ENCODE measurements around the gene ST6GALNAC2. TPM values are rescaled to one million over a fixed set of nuclear protein-coding genes. Genes with fewer than 3 reads are reported as not detected.

The ST6GALNAC2 gene
- total and polyA plus RNA-seq, 2 experiments from 2014 or later = 0.31 TPM; not detected in 1

- TF ChIP-seq ZNF462 (CRISPR knock-in tag; IDR thresholded peaks at IDR 0.05) (no peak), CREB1 (CRISPR knock-in tag; IDR thresholded peaks at IDR 0.05; ENCODE audit: low read depth) (no peak), POLR2AphosphoS5 (IDR thresholded peaks at IDR 0.05; ENCODE audit: low read depth) (no peak), STAT1 (IDR thresholded peaks at IDR 0.05; ENCODE audit: unreplicated experiment) (no peak)
These were observed 11.7 kb upstream of the ST6GALNAC2 start (continued) for GRCh38 chr17:76597156-76598003.

GRCh38 chr17:76594690-76595089, 9.0 kb upstream of the ST6GALNAC2 start:
- Histone ChIP-seq H3K9me2 (ENCODE audit: insufficient read depth) (no peaks in the 10 kb centered on the region), H3K79me2 (replicated peaks; ENCODE audit: insufficient read depth) (no peaks in the 10 kb centered on the region), H3K4me1 (ENCODE audit: insufficient read depth) (no peaks in the 10 kb centered on the region), H3K4me3 (no peak overlapping the region), H3F3A (replicated peaks; ENCODE audit: low read depth) (no peaks in the 10 kb centered on the region), H4K20me1 (replicated peaks; ENCODE audit: insufficient read depth) (no peaks in the 10 kb centered on the region), H3K27me3 (ENCODE audit: insufficient read depth) (no peaks in the 10 kb centered on the region; the same call in 1 of the 2 replicates), H3K27ac (ENCODE audit: low read depth) (no peak overlapping the region), H2AFZ (no peak overlapping the region), H3K4me2 (no peak overlapping the region), H3K36me3 (ENCODE audit: insufficient read depth) (no peaks in the 10 kb centered on the region)
- ATAC-seq = no peak
- peaks cover 4% of the 10 kb centered on the region for H3K4me1 Mint-ChIP-seq
- no peak overlapping the region for H3K27ac Mint-ChIP-seq
- no peaks in the 10 kb centered on the region for H3K27me3 Mint-ChIP-seq (ENCODE audit: insufficient read depth, low read depth, poor library complexity)
- H3K4me3 Mint-ChIP-seq = no peak overlapping the region
- DNase-seq (ENCODE audit: low spot score) = no peak
- no peaks in the 10 kb centered on the region for H3K9me3 Mint-ChIP-seq
- no peaks in the 10 kb centered on the region for H3K36me3 Mint-ChIP-seq (ENCODE audit: low read depth)
- TF ChIP-seq EZH2phosphoT487 (IDR thresholded peaks at IDR 0.05; ENCODE audit: unreplicated experiment) = no peak
- no peak for TF ChIP-seq NANOG (IDR thresholded peaks at IDR 0.05; ENCODE audit: borderline replicate concordance)
- no peak for TF ChIP-seq REST (IDR thresholded peaks at IDR 0.05; ENCODE audit: unreplicated experiment)
- TF ChIP-seq CTCF (conservative IDR thresholded peaks at IDR 0.05; ENCODE audit: low read depth in 2 of 2) = no peak
- no peak for TF ChIP-seq ETS1 (IDR thresholded peaks at IDR 0.05)
- no peak for TF ChIP-seq ZNF114 (CRISPR knock-in tag; IDR thresholded peaks at IDR 0.05)
- TF ChIP-seq JUNB (IDR thresholded peaks at IDR 0.05; ENCODE audit: unreplicated experiment) = no peak
- no peak for TF ChIP-seq ZNF331 (CRISPR knock-in tag; IDR thresholded peaks at IDR 0.05; ENCODE audit: low read depth)
- TF ChIP-seq STAT1 (IDR thresholded peaks at IDR 0.05; ENCODE audit: unreplicated experiment) = no peak

Data from GM23338 (cell line).